Measurements from ENCODE around the gene CYB561A3.

DNA sequence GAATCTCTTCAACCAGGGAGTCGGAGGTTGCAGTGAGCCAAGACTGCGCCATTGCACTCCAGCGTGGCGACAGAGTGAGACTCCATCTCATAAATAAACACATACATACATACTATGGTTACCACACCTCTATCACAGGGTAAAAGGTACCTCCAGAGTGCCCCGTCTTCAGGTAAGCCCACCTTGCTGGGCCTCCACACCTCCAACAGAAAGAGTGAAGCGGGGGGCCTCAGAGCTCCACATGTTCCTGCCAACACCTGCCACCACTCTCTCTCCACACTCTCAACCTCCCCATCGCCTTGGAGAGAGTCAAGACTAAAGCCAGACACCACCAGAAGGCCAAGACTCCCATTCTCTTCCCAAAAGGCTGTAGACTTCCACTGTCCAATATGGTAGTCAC, 56.3 kb downstream of the CYB561A3 start:
- TF ChIP-seq, protein P1, sequence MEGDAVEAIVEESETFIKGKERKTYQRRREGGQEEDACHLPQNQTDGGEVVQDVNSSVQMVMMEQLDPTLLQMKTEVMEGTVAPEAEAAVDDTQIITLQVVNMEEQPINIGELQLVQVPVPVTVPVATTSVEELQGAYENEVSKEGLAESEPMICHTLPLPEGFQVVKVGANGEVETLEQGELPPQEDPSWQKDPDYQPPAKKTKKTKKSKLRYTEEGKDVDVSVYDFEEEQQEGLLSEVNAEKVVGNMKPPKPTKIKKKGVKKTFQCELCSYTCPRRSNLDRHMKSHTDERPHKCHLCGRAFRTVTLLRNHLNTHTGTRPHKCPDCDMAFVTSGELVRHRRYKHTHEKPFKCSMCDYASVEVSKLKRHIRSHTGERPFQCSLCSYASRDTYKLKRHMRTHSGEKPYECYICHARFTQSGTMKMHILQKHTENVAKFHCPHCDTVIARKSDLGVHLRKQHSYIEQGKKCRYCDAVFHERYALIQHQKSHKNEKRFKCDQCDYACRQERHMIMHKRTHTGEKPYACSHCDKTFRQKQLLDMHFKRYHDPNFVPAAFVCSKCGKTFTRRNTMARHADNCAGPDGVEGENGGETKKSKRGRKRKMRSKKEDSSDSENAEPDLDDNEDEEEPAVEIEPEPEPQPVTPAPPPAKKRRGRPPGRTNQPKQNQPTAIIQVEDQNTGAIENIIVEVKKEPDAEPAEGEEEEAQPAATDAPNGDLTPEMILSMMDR (IDR thresholded peaks at IDR 0.05): no peak
- TF ChIP-seq POLR2AphosphoS5 (IDR thresholded peaks at IDR 0.05): no peak

Data from suprapubic skin (tissue), 3 donors.